Stimulated activated CD4-positive, alpha-beta T cell treated with anti-CD3 and anti-CD28 coated beads, Interleukin-2, amount 100 ng/mL, for 4 hours (primary cell): ENCODE data around the gene LPCAT2.

ENCODE experiments used
- DNase-seq: peaks from one replicate; pipeline ENCODE4 v3.0.0-alpha.2; 2020; ENCODE audit warnings: low read depth

Gene LPCAT2

DNA sequence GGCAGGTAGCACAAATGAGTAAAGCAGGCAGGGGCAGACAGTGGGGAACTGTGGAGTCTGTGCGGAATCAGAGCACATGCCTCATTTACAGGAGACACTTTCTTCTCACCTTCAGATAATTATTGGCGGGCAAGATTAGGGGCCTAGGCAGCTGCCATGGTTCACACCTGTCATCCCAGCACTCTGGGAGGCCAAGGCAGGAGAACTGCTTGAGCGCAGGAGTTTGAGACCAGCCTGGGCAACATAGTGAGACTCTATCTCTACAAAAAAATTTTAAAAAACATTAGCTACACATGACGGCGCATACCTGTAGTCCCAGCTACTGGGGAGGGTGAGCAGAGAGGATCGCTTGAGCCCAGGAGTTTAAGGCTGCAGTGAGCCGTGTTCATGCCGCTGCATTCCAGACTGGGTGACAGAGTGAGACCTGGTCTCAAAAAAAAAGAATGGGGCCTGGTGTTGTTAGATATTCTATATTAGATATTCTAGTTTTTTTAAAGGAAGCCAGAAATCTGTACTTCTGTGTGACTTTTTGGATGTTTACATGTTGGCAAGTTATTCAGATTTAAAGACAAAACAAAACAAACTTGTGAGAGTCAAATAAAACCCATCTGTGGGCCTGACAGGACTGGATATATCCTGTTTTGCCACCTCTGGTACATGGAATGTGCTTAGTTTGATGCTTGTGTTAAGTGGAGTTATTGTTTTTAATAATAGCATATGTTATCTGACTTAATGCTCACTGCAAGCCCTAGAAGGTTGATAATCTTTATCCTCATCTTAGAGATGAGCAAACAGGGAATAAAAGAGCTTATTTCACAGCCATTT is 4.9 kb upstream of the LPCAT2 start:
- no peak for DNase-seq

DNA sequence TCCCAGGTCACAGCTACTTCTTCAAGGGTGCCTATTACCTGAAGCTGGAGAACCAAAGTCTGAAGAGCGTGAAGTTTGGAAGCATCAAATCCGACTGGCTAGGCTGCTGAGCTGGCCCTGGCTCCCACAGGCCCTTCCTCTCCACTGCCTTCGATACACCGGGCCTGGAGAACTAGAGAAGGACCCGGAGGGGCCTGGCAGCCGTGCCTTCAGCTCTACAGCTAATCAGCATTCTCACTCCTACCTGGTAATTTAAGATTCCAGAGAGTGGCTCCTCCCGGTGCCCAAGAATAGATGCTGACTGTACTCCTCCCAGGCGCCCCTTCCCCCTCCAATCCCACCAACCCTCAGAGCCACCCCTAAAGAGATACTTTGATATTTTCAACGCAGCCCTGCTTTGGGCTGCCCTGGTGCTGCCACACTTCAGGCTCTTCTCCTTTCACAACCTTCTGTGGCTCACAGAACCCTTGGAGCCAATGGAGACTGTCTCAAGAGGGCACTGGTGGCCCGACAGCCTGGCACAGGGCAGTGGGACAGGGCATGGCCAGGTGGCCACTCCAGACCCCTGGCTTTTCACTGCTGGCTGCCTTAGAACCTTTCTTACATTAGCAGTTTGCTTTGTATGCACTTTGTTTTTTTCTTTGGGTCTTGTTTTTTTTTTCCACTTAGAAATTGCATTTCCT is 3.4 kb upstream of the LPCAT2 start:
- DNase-seq: no peak

DNA sequence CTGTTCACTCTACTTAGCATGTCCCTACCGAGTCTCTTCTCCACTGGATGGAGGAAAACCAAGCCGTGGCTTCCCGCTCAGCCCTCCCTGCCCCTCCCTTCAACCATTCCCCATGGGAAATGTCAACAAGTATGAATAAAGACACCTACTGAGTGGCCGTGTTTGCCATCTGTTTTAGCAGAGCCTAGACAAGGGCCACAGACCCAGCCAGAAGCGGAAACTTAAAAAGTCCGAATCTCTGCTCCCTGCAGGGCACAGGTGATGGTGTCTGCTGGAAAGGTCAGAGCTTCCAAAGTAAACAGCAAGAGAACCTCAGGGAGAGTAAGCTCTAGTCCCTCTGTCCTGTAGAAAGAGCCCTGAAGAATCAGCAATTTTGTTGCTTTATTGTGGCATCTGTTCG is 2.8 kb upstream of the LPCAT2 start:
- no peak for DNase-seq

DNA sequence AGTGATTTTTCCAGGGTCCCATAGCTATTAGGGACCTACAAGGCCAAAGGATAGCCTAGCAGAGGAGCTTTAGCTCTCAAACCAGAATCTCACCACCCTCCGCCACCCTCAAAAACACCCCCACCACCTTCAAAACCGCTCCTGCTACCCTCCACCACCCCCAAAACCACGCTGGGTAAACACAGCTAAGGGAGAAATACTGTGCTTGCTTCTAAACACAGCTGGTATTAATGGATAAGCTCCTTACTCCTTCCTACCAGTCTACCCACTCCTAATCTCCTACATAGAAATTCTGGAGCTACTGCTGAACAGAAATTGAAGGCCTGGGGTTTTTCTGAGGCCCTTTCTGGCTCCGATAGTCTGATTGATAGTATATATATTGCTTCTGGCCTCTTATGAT is 2.2 kb upstream of the LPCAT2 start:
- no peak for DNase-seq

DNA sequence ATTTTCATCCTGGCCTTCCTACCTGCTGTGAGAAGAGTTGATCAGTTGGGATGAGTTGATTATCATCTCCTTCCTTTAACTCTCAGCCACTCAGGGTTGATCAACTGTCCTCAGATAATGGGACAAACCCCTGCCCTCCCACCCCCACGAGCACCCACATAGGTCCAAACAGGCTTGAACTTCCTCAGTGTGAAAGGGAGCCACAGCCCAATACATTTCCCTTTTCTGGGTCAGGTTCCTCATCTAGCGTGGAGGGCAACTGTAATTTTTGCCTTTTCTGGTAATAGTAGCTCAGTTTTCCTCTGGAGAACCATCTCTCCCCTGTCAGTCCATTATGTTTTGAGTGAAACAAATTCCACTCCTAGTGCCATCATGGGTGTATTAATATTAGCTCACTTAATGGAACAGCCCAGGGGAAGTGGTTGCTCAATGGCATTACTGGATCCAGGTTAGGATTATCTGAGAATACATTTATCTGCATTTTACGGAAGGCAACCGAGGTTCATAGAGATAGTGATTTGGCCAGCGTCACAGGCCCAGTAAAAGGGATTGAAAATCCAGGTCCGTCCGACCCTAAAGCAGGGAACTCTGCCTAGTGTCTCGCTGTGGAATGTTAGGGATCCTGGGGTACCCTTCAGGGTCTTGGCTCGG is 476 bp upstream of the LPCAT2 start:
- DNase-seq: no peak

DNA sequence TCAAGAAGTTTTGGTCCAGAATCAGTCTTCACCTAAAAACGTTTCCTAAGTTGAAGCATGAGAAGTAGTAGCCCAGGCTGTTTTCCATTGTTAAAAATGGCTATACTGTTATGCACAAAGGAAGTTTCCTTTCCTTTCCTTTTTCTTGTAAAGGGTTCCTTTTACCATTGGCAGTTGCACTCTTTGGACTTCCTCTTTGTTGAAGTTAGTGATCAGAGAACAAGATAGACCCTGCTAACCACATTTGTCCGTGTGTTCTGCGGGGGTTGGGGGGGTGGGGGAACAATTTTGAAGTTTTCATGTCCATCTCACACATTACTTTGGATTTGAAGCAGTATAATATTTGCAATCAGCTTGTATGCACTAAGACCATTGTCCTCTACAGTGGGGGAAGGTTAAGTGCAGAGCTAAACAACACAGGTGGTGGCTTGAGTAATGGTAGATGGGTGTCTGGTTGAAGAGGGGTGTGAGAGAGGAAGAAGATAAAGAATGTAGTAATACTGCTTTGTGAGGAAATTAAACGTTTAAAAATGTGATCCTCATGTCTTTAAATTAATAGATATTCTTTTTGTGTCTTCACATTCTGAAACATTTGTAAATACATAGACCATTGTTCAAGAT is 1.4 kb downstream of the LPCAT2 start:
- DNase-seq: no peak

DNA sequence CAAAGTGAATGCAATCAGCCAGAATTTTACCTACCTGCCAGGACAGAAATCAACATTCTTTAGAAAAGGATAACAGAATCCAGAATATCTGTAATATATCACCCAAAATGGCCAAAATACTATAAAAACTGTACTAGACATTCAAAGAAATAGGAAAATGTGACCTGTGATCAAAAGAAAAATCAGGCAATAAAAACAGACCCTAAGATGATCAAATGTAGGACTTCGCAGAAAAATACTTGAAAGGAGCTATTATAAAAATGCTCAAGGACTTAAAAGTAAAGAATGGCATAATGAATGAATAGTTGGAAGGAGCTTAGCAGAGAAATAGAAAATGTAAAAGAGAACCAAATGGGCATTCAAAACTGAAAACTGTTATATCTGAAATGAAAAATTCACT is 4.1 kb downstream of the LPCAT2 start:
- no peak for DNase-seq

DNA sequence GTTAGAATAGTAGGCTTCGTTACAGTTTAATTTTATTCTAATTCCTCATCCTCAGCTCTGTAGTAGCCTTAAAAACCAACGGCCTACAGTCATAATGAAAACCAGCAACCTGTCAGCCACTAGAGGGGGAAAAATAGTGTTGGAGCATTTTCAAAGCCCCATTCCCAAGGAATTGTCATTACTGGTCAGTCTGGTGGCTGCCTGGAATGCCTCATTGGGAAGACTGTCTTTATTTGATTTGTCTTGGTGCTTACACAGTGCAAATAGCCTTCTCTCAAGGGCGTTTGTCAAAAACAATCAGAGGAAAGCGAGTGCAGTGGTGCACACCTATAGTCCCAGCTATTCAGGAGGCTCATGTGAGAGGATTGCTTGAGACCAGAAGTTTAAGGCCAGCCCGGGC is 4.7 kb downstream of the LPCAT2 start:
- no peak for DNase-seq

DNA sequence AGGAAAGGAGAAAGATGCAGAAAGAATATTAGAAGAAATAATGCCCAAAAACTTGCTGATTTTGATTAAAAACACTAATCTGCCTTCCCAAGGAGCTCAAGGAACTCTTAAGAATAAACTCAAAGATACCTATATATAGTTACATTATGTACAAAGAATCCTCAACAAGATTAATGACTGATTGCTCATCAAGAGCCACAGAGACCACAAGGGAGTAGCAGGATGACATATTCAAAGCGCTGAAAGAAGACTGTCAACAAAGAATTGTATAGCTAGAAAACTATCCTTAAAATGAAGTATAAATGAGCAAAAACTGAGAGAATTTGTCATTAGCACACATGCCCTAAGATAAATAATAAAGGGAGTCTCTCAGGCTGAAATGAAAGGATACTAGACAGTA is 6.2 kb downstream of the LPCAT2 start:
- no peak for DNase-seq

DNA sequence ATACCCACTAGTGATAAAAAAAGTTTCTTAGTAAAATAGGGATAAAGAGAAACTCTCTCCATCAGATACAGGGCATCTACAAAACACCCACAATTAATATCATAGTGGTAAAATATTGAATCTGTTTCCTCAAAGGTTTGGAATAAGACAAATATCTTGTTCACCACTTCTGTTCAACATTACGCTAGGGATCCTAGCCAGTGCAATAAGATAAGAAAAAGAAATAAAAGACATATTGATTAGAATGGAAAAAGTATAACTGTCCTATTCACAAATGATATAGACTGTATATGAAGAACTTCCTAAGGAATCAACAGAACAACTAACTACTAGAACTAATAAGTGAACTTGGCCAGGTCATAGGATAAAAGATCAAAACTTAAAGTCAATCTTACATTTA is 12.9 kb downstream of the LPCAT2 start:
- no peak for DNase-seq

DNA sequence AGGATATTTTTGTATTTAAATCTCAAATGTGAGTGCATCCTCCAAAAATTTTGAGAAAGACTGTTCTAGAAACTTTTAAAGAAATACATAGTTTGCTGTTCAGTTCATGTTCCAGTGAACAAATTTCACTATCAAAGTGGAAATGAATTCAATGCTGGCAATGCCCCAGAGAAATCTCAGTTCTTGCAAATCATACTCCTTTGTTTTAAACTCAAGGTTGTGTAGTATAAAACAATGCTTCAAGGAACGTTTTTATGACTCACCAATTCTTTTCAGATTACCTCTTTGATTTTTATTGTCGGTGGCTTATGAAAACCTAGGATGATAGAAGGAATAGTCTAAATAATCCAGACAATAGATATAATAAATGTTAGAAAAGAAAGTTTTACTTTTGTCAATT is 17.6 kb downstream of the LPCAT2 start:
- DNase-seq: no peak

DNA sequence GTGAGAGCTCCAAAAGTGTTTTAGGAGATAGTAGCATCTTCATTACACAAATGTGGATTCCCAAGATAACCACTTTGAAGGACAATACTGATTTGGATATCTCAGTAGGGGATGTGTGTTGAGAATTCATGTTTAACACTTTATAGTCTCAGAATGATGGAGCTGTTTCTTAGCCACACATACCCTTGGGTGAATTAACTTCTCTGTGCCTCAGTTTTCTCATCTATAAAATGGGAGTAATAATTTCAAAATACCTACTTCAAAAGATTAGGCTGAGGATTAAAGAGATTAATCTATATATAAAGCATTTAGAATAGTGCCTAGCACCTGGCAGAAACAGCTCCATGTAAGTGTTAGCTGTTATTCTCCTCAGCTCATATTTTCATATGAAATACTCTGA is 19.0 kb downstream of the LPCAT2 start:
- DNase-seq: no peak

DNA sequence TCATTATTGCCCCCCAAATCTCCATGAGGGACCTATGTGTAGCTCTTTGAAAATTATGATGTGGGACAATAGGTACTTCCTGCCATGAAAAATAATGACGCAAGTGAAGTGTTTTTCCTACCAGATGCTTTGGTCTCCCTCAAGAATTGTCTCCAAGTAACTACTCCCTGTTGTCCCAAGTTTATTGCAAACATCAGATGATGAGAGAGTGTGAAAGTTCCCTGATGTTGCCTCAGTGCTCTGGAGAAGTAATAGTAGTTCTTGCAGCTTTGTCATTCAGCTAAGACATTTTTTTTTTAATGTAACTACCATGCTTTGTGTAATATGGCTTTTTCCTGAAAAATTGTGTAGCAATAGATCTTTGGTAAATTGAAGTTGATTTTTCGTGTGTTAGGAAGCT is 20.1 kb downstream of the LPCAT2 start:
- no peak for DNase-seq

DNA sequence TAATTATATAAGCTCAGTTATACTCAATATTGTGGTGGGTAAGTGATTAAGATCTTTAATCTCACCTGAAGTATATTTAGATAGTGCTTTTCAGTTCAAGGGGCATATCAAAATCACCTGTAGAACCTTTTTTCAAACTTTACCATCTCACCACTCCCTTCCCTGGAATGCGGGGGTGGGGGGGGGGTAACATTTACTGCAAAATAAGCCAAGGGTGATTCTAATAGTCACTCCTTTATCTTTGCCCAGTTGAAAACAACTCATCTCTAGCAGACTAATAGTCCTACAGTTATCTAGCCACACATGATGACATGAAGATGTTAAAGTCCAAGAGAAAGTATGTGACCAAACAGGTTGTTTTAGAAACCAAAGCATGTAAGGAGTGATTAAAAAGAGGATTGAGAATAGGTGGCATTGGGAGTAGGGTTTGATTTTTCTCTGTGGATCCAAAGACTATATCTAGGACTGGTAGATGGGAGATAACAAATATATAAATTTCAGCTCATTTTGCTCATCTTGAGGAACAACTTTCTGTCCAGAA is 21.5 kb downstream of the LPCAT2 start:
- no peak for DNase-seq

DNA sequence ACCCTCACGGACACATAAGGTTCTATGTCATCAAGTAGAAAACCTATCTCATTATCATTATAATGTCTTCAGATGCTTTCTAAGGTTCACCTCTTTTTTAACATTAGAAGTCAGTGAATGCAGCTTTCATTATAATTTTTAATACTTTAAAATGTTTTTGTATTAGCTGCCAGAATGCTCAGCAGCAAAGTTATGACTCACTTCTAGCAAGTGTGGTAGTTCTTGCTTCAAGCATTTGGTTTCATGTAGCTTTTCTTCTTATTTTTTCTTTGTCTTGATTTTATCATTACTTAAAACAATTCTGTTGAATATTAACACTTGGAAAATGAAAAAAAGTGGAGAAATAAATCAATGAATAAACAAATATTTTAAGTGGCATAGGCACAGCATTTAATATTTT is 23.4 kb downstream of the LPCAT2 start:
- no peak for DNase-seq

DNA sequence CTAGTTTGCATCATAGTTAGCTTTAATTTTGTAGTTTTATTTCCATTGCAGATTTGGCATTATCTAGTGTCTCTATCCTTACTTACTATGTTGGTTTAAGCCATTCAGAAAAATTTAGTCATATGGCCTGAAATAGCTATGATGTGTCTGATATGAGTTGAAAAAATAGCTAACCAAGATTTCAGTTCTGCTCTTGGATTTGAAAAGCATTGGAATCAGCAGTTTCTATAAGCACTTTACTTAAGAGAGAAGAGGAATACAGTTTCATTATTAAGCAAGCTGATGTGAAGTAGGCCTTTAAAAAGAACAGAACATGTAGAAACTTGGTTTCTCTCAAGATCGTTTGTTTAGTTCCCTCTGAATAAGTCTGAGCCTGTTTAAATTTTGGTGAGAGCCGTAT is 25.9 kb downstream of the LPCAT2 start:
- DNase-seq: no peak

DNA sequence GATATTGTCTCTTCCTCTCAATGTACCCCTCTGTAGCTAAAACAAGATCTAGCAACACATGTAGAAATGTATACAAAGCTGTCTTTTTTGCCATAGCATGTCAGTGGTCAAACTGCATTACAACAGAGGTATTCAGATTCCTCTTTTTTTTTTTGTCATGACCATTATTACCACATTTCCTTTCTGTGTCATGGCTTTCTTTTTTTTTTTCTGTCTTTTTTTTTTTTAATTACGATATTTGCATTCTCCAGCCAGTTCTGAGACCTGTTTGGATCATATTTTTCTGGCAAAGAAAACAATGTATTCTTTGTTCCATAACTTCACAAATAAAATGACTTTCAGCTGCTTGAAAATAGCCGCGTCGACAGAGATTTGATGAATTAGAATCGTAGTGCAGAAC is 30.2 kb downstream of the LPCAT2 start:
- no peak for DNase-seq

DNA sequence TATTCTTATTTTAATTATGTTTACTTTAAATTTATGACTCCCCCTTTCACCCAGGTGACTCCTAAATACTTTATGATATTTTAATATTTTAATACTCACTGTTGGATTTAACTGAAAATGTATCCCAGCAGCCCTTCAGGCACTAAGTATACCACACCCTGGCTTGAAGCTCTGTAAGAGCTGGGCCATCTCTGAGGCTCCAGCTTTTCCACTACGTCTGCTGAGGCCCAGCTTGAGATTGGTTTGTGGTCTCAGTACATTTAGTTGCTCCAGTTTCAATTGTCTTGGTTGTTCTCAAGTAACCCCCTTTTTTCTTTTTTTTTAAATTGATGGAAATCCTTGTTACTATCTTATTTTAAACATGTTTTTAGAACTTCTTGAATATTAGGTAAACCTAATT is 30.6 kb downstream of the LPCAT2 start:
- no peak for DNase-seq

DNA sequence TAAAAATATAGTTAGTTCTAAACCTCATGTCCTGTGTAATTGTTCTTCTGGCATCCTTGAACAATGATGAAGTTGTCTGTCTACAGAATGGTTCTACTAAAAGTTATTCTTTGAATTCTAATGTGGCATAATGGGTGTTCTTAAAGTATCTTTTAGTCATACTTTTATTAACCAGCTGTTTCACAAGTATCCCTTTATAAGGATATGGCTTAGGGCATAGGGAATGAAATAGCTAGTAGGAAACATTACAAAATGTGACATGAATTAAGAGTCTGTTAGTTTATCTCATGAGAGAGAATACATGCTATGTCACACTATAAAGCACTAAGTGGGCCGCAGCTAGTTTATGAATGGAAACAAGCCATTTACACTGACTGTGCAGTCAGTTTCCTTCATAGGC is 31.3 kb downstream of the LPCAT2 start:
- no peak for DNase-seq

DNA sequence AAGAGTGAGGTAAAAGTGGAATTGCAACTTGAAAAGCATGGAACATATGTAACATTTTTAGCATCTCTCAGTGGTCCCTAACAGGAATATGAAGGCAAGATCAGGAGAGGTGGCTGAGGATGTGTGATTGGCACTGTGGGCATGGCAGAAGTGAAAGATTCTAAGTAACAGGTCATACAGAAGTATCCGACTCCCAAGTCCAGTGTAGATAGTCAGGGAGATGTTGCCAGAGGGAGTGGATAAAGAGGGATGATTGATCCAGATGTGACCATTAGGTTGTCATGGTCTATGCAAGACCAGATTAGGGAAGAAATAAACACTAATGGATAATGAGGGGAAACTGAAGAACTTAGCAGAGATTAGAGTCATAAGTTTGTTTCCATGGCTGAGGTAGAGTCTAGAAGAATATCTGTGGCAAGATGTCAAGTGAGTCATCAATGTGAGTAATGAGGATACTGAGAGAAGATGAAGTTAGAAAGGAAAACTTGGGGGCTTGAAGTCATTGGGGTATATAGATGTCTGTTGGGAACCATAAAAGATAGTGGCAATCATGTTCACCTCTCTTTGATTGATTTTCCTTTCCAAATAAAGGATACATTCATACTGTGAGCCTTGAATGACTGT is 33.7 kb downstream of the LPCAT2 start:
- DNase-seq: no peak

DNA sequence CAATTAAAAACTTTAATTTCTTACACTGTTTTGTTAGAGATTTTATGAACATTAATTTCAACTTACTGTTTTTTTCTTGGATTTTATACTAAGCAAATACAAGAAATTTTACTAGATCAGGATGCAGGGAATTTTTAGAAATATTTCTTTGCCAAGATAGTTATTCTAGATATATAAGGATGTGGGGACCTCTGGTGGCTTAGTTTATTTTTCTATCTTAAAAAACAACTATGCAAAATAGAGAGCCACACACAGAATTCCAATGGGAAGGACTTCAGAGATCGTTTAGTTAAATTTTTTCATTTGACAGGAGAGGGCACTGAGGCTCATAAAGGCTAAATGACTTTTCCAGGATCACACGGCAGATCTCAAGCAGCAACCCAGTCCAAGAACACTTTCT is 34.6 kb downstream of the LPCAT2 start:
- DNase-seq: no peak

DNA sequence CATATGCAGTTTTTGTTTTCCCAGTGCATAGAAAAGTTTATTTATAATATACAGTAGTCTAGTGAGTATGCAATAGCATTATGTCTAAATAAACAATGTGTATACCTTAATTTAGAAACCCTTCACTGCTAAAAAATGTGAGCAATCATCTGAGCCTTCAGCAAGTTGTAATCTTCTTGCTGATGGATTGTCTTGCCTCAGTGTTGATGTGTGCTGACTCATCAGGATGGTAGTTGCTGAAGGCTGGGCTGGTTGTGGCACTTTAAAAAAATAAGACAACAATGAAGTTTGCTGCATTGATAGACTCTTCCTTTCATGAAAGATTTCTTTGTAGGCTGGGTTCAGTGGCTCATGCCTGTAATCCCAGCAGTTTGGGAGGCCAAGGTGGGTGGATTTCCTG is 43.7 kb downstream of the LPCAT2 start:
- no peak for DNase-seq
